HG02973 (cell line): ENCODE results near the gene MYO1B.

Source experiments
- ATAC-seq: cut with Tn5 transposase; IDR thresholded peaks from one replicate; pipeline ENCODE4 v1.9.1; 2021; ENCODE audit warnings: moderate library complexity; ENCODE audit not compliant: unreplicated experiment

The MYO1B gene

DNA sequence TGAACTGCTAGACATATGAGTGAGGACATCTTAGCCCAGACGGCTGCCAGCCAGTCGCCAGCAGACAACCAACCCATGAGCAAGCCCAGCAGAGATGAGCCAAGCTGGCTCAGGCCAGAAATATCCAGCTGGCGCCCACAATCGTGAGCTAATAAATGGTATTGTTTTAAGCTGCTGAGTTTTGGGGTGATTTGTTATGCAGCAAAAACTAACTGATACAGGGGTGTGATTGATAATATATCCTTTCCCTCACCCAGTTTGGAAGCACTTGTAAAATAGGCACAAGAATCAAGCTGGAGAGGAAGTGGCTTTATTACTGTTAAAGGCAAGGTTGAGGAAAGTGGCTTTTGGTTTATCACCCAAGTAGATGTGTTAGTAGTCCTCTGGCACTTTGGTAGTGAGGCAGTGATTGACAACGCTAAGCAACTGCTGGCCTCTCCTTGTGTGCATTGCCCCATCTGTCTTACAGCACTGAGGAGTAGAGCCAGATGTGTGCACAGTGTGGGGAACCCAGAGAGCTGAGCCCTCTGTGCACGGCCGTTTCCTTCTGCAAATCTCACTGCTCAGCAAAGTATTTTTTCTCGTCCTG, 110.1 kb downstream of the MYO1B start:
- ATAC-seq = no peak

DNA sequence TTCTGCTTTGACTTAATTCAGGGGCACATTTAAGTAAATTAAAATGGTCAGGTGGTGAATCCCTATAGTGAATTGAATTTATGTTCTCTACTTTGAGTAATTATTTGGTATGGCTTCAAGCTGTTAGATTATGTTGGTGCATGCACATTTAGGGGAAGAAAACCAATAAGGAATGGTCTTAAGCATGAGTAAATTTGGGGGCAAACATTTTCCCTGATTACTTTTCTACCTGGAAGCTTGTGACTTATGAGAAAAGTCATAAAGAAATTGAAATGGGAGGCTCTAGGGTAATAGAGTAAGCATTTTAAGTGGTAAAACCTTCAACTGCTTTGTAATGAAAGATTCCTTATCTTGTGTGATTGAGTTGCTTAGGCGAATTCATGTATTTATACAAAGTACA, 112.5 kb downstream of the MYO1B start:
- ATAC-seq = no peak

DNA sequence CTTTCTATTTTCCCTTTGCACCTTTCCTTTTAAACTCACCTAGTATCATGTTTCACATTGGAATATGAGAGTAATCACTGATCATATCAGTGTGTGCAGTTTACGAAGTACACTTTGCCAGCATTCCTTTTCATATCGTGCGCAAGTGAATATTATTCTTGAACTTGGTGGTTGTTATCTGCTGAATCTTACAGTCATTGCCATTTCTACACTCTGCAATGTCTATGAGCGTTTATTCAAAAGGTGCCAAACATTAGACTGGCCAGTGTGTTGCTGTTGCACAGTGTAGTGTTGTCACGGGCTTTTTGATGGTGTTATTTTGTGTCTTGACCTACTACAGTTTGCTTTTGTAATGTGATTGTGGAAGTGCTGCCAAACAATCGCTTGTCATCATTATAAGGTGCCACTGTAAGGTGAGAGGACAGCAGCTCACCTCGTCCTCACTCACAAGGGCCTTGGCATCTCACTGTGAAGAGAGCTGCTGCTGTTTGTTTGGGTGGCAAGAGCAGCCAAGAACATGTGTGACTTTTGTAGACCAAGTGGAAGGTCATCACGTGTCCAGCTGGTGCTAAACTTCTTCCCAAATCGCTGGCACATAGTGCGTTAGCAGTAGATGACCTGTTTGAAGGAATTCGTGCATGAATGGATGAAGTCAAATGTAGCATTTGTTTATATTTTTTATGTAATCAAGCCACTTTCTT, 113.3 kb downstream of the MYO1B start:
- ATAC-seq = no peak

DNA sequence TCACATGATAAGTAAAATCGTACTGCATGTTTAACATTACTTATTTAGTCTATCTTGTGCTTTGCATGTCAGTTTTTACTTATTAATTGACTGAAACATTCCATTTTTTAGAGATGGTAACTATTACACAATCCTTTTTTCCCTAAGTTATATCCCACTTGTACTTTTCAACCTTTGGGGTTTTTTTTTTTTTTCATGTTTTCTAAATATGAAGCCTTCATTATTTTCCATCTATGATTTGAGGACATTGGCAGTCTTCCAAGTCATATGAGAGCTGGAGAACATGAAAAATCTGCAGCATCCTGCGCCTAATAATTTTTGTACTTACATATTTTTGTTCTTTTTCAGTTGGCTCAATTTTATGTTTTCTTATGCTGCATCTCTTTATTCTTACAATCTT, 113.9 kb downstream of the MYO1B start:
- no peak for ATAC-seq

DNA sequence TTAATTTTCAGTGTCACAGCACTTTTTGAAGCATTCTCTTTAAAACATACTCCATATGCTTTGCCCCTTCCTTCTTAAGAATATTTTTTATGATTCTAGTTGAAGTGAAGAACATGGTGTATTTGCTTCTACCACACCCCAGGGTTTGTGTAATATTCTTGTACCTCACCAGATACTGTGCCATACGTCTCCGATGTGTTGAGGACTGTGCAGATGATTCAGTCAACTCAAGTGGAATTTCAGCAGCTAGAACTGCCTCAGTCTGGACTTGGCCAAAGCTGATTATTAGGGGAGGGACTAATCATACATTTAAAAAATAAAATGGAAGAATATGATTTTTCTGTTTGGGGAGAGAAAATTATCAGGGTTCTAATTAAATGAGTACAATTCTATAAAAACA, 115.7 kb downstream of the MYO1B start:
- ATAC-seq = no peak

DNA sequence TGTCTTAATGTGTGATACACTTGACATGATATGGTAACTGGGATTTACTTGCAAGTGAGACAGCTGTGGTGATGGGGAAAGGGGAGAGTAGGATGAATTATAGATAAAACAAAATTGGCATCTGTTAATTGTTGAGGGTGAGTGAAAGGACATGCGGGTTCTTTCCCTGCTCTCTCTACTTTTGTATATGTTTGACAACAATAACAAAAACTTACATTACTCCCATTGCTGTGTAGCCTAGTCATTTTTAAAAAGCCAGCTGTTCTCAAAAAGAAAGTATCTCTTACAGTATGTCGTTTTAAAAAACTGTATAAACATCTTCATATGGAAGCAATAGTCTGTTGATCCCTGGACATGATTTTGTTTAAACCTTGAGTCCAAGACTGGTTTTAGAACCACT, 117.6 kb downstream of the MYO1B start:
- ATAC-seq = no peak

DNA sequence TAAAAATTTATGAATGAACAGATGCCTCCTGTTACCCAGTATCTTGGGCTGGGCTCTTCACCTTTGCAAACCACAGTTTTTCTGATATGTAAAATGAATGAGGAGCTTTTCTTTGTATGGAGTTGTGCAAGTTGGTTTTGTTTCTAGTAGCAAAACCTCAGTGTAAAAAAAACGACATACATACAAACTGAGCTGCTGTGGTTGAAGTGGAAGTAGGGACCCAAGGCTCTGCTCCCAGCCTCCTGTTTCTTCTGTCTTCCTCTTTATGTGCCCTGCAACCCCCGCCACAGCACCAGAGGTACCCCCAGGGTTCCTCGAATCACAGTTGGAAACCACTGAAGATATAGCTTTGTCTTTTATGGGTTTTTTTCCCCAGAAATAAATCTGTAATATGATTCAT, 118.1 kb downstream of the MYO1B start:
- ATAC-seq = no peak

DNA sequence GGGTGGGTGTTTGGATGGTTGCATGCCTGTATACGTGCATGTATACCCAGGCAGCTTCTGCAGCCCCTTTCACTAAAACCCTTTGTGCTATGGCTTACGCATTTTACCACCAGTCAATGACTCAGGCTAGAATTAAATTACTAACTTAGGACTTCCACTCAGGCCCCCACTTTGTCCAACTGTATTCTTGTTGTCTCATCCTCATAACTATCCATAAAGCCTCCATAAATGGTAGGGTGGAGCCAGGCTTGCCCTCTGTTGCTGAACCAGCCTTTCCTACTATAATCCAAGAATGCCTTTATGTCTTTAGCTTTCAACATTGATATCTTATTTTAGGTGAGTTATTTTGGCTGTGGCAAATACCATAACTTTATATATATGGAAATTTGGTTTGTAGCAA, 119.9 kb downstream of the MYO1B start:
- ATAC-seq = no peak

DNA sequence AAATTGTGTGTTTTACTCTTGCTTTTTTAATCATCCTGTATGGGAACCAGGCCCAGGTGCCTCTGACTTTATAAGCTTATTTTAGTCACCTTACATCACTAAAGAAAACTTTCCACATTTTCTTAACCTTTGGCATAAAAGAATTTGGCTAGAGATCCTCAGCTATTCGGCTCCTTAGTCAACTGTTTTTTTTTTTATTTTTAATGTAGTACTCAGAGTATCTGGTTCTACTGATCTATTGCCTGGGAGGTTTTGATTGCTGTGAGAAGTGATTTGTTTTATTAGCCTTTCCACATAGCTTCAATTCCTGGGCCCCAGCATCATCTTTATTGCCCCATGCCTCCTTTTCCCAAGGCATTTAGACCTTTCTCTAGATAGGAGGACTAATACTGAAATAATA, 121.0 kb downstream of the MYO1B start:
- ATAC-seq = no peak

DNA sequence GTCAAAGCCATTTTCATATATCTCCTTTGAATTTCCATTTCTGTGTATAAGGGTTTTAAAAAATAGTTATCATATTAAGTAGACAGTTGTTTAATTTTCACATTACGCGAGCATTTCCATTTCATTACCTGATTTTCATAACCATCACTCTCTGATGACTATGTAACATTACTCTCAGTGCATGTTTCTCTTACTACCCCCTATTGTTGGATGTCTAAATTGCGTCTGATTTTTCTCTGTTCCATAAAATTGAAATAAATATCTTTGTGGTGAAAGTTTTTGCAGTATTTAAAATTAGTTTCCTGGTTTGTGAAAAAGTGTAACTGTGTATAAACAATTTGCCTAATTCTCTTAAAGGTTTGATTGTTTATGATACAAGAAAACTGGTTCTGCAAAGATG, 123.8 kb downstream of the MYO1B start:
- no peak for ATAC-seq

DNA sequence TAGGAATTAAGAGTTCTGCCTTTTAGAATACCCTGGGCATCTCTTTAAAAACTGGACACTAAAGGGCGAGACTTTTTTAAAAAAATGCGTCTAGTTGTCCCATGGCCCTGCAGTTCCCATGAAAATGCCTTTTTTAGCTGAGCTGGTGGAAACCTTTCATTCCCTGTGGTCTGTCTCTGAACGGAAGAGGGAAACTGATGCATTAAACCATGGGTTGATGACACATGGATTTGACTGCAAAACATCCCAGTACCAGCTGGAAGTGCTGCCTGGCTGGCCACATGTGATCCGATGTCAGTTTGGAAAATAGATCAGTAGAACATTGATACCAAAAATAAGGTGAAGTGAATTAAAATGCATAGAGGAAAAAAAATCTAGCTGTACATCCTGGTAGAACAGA, 129.2 kb downstream of the MYO1B start:
- no peak for ATAC-seq

DNA sequence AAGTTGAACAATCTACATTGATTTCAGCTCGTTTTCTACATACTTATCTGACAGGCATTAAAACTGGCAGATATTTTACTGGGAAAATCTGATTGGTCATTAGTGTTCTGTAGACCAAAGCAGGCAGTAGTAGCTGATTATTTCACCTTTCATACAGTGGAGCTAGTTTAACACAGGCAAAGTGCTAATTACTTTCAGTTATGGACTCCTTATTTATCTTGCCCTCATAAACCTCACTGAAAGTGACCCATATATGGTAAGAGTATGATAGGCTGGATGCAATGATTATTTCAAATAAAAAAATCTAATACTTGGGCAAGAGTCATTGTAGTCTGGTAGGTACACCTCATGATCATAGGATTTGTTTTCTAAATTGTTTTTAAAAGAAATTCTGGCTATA, 129.7 kb downstream of the MYO1B start:
- no peak for ATAC-seq

DNA sequence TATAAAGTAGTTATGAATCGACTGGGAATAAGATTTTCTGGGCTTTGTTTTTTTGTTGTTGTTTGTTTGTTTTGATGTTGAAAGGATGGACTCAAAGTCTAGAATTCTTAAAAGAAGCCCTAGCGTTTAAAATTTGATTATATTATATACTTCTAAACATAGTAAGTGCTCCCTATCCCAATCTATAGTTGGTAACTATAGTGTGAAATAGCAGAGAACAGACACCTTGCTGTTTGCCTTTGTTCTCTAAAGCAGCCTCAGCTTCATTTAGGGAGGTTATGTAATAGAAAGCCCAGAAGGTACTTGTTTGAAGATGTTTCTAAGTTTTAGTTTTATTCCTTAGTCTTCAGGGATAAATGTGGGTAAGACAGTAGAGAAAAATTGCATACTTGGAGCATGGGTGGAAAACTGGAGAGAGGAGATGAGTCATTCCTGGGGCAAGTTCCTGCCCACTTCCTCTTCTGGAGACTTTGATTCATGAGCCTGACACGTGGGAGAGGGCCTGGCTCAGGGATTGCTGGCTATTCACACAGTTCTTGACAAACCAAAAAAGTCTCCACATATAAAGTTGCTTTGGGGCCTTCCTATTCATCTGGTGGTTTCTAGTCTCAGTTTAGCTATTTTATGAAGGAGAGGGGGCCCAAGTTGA, 131.9 kb downstream of the MYO1B start:
- ATAC-seq = peak; percentile 65

DNA sequence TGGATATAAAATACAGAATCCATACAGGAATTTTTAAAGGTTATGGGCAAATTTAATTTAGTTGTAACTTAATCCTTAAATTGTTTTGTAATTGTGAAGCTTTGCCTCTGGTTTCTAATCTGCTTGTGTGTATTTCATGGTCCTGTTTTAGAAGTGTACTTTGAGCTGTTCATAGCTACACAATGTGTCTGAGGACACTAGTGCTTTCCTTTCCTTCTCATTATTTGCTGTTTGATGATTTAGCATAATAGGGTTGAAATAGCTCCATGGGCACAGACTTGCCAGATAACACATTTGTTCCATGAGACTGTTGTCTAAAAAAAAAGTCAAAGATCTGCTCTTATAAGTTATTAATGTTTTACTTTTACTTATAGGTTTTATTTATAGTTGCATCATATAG, 134.2 kb downstream of the MYO1B start:
- ATAC-seq = no peak

DNA sequence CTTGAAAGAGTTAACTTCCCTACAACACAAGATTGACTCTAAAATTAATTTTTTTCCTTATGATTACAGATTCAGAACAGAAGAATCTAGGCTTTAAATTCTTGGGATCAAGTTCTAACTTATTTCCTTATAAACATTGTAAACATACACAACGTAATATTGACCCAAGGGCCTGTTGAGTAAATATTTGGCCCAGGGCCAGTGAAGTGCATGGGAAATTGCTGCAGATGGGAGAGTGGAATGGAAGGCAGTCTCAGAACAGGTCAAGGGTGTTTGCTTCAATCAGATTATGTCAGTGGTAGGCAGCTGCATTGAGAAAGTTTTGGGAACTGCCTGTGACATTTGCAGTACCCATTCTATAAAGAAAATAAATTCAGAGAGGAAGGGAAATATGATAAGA, 137.6 kb downstream of the MYO1B start:
- no peak for ATAC-seq

DNA sequence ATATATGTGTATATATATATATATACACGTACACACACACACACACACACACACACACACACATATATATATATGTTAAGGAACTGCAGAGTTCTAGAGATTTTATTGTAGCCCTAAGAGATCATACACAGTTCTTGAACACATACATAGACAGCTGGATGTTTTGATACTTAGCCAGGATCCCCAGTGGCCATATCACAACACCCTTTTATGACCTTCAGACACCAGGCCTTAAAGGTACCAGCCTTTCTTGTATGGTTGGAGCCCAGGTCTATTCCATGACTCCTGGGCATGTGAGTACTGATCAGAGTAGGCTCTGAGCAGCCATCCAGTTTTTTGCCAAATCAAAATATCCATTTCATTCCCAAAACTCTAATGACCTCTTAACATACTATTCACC, 138.3 kb downstream of the MYO1B start:
- ATAC-seq = no peak

DNA sequence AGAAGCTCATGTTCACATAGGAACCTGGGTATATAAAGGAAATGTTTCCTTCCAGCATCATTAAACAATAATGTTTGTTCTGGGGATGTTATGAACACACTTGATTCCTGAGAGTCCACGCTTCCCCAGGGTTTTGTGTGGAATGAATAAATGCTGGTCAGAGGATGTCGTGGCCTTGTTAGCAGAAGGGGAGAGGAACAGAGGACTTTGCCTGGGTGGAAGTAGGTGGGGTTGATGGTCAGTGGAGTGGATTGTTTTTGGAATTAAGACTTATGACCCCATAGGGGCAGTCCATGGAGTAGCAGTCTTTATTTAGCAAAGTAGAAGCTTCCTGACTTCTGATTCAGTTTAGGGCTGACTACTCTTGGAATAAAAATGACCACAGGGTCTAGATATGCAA, 139.6 kb downstream of the MYO1B start:
- no peak for ATAC-seq

DNA sequence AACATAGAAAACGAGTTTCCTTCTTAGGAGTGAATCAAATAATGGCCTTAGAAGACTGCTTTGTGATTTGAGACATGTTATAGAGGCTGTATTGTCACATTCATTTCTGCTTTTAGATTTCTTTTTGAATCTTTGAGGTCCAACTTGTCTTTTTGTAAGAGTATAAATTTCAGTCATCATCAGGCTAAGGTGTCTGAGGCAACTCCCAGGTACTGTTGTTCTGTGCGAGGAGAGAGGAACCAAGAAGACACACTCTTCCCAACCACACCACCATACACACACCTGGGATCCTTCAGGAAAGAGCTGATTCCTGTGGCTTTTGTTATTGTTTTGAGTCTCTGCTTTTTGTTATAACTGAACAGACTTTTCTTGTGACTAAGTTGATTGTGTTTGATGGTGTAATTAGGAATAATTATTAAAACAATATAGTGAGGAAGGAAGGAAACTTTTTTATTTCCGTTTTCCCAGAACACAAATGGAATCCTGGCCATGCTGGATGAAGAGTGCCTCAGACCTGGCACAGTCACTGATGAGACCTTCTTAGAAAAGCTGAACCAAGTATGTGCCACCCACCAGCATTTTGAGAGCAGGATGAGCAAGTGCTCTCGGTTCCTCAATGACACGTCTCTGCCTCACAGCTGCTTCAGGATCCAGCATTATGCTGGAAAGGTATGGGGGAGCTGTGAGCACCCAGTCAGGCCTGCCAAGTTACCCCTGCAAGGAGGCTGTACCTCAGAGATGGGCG, 140.4 kb downstream of the MYO1B start:
- ATAC-seq = peak; percentile 69

DNA sequence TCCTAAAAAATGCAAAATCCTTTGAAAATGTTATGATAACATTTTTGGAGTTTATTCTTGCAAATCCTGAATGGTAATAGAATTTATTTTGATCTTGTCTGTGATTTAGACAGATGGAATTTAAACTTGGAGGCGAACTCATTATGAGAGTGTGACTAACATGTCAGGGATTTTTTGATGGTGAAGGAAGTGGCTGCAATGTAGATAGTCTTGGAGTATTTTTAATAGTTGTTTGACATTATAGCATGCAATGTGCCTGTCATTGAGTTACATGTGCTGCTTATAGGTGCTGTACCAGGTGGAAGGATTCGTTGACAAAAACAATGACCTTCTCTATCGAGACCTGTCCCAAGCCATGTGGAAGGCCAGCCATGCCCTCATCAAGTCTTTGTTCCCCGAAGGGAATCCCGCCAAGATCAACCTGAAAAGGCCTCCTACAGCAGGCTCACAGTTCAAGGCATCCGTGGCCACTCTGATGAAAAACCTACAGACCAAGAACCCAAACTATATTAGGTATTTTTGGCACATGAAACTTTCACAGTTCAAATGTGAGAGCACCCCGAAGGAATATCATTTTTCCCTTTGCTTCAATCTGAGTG, 141.8 kb downstream of the MYO1B start:
- no peak for ATAC-seq

DNA sequence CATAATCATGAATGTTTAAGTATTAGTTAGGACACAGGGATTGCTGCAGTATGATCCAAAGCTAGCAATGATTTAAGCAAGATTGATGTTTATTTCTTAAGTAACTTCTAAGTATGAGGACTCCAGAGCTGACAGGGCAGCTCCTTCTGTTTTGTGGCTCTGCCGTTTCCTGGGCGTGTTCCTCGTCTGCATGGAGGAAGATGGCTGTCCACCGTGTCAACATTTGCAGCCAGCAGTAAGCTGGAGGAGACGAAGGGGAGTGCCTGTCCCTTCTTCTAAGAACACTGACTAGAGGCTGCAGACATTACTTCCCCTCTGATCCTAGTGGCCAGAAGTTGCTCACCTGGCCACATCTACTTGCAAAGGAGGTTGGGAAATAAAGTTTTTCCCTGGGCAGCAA, 144.1 kb downstream of the MYO1B start:
- no peak for ATAC-seq

DNA sequence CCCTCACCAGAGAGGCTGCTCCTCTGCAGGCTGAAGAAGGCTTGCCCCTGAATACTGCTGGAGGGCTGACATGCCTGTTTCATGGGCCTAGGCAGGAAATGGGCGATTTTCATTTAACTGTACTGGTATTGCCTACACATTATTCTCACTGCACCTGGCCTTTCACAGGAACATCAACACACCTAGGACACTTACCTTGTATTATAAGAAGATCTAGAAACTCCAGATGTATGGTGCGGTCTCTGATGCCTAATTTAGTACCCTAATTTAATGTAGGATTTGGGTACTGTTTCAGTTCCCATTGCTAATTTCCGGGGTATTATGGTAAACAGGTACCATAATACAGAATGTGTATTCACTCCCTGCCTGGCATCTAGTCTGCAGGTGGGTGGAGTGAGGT, 146.0 kb downstream of the MYO1B start:
- no peak for ATAC-seq

DNA sequence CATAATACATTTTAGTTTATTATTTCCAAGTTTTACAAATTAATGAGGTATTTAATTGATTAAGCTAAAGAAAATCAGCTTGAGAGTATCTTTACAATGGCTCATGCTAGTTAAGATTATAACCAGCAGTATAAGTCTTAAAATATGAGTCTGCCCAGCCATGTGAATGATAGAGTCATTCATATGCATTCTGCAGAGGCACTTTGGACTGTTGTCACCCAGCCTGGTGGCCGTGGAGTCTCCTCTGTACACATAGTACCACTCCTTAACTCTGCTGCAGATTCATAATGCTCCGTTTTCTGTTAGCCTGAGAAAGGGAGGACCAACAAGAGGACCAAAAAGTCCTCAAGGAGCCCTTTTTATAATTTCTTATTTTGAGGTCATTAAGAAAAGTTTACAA, 148.8 kb downstream of the MYO1B start:
- no peak for ATAC-seq
